ENCODE data around the gene CCDC92. TPM values are rescaled to one million over a fixed set of nuclear protein-coding genes. Genes with fewer than 3 reads are reported as not detected.

The CCDC92 gene
- total RNA-seq, 1 donor: 8.2 TPM

GRCh38 chr12:124008595-124008994, 36.0 kb upstream of the CCDC92 start:
- H3K4me3 ChIP-seq (ENCODE audit: low read depth, low read length): no peak overlapping the region
- TF ChIP-seq CTCF (IDR thresholded peaks at IDR 0.05; ENCODE audit: insufficient read depth, low read depth, low read length): no peak
- DNase-seq (ENCODE audit: low read depth): no peak

DNA sequence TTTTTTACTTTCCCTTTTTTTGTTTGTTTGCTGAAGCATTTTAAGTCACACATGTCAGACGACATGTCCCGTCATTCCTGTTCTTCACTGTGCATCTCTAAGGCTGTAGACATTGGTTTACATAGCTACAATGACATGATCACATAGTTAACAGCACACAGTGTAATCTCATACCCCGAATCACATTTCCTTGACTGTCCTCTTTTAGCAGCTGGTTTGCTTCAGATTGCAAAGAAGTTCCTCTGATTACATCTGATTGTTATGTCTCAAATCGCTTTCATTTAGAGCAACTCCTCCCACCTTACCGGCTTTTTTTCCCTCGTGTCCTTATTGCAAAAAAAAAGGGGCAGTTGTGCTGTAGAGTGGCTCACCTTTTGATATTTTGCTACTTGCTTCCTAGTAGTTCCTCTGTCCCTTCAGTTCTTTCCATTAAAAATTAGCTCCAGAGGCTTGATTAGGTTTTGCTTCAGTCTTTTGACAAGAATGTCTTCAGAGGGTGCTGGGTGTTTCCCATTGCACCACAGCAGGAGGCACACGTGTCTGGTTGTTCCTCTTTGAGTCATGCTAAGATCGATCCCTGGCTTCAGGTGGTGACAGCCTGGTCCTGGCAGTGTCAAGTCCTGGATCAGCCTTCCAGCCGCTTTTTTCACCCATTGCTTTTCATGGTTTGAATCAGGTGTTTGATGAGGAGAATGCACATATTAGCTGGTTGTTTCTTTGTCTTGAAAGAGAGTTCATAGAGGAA, 35.4 kb upstream of the CCDC92 start:
- DNase-seq (ENCODE audit: low read depth): peak; percentile 52
- TF ChIP-seq CTCF (IDR thresholded peaks at IDR 0.05; ENCODE audit: insufficient read depth, low read depth, low read length): no peak
- H3K4me3 ChIP-seq (ENCODE audit: low read depth, low read length): no peak overlapping the region

DNA sequence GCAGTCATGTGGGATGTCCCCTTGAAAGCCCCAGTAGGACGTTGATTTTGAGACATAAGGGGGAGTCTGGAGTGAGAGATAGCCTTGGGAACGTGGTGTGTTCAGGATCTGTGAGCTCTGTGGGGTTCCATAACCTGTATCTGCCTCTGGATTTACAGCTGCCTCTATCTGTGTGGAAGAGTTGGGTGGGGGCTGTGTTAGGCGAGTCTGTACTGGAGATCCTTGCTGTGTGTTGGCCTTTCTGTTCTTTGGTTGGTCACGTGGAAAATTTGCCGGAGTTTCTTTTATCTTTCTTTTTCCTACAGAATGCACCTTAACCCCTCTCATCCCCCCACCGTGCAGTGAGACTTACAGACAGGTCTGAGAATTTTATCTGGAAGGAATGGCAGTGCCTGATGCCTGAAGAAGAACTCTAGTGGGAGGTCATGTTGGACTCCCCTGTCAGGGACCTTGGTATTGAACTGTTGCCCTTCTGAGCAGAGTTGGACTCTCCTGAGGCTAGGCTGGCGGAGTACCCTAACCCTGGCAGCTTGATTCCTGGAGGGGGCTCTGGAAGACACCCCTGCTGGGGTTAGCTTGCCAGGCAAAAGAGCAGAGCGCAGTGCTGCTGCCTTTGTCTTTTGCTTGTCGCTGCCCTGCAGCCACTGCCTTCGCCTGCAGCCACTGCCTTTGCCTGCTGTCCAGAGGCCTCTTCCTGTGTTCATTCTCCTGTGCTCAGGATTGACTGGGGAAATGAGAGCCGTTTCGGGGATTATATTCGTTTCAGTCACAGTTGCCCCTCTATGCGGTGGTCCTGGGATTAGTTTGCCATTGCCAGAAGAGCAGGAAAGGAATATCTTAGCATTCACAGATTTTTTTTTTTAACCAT, 34.4 kb upstream of the CCDC92 start:
- no peak for DNase-seq (ENCODE audit: low read depth)

DNA sequence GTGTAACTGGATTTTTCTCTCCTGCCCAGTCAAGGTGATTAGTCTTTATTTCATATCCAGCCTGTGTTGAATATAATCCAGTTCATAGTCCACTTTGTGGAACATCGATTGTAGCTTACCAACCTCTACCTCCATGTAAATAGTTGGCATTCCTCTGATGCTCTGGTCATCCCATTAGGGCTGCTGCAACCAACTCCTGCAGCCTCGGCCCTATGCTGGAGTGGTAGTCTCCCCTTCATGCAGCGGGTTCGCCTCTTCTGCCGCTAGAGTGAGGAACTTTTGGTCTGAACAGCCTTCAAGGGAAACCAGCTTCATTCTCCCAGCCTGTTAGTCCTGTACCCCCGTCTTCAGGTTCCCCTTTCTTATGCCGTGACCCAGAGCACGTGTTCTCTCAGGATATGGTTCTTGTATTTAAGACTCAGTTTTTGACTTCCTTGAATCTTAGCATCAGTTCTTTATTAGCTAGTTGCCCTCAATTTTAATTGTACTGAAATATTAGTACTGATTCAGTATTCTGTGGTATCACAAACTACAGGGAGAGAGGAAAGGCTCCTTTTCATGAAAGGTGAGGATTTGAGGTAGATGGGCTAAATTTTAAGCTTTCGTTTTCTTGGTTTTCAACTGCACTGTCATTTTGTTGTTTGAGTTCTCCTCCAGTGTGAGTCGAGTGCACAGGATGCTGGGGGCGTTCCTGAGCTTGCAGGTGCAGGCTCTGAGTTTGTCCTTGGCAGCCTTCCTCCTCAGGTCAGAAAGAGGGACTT, 33.6 kb upstream of the CCDC92 start:
- no peak for TF ChIP-seq CTCF (IDR thresholded peaks at IDR 0.05; ENCODE audit: insufficient read depth, low read depth, low read length)
- no peak overlapping the region for H3K4me3 ChIP-seq (ENCODE audit: low read depth, low read length)
- DNase-seq (ENCODE audit: low read depth): no peak

More for the DNA sequence above, 34.4 kb upstream of the CCDC92 start:
- no peak for TF ChIP-seq CTCF (IDR thresholded peaks at IDR 0.05; ENCODE audit: insufficient read depth, low read depth, low read length)
- no peak overlapping the region for H3K4me3 ChIP-seq (ENCODE audit: low read depth, low read length)

GRCh38 chr12:124004233-124004875, 31.7 kb upstream of the CCDC92 start:
- no peak for TF ChIP-seq CTCF (IDR thresholded peaks at IDR 0.05; ENCODE audit: insufficient read depth, low read depth, low read length)
- no peak overlapping the region for H3K4me3 ChIP-seq (ENCODE audit: low read depth, low read length)
- DNase-seq (ENCODE audit: low read depth): peak; percentile 38

GRCh38 chr12:124002654-124003053, 30.0 kb upstream of the CCDC92 start:
- H3K4me3 ChIP-seq (ENCODE audit: low read depth, low read length): no peak overlapping the region
- no peak for DNase-seq (ENCODE audit: low read depth)
- TF ChIP-seq CTCF (IDR thresholded peaks at IDR 0.05; ENCODE audit: insufficient read depth, low read depth, low read length): no peak
